ENCODE measurements around the gene KCNMA1.

DNA sequence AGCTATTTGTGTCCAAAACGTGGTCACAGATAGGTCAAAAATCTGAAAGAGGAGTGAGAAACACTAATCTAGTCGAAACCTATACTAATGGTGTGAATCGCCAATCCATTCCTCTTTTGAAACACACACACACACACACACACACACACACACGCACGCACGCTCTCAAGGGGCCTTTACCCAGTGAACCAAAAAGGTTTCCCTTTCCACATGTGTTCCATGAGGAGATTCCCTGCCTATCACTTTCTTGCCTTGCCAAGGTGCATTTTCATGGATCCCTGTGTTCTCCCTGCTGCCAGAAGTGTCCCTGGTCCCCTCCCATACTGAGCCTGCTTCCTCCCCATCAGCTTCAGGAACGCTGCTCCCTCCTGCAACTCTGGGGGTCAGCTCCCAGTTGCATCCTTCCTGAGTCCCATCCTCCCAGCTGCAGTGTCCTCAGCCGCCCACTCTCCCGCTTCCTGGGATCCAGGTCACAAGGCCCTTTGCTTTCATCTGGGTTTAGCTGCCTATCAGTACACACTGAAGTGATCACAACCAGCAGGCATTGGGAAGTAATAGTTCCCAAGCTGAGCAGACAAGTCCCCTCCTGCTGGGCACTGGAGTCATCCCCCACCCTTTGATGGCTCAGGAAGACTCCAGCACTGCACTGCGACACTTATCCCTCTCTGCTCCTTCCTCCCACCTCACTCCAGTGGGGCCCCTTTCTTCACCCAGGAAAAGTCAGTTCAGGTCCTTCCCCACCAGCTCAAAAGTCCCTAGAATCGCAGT is 49.2 kb upstream of the KCNMA1 start:
- no peak for TF ChIP-seq EZH2phosphoT487 (IDR thresholded peaks at IDR 0.05; ENCODE audit: borderline replicate concordance, low read depth)
- no peak for TF ChIP-seq REST (IDR thresholded peaks at IDR 0.05; ENCODE audit: low read depth, low read length)
- TF ChIP-seq FOXJ3 (CRISPR knock-in tag; IDR thresholded peaks at IDR 0.05): no peak
- TF ChIP-seq, protein P1, sequence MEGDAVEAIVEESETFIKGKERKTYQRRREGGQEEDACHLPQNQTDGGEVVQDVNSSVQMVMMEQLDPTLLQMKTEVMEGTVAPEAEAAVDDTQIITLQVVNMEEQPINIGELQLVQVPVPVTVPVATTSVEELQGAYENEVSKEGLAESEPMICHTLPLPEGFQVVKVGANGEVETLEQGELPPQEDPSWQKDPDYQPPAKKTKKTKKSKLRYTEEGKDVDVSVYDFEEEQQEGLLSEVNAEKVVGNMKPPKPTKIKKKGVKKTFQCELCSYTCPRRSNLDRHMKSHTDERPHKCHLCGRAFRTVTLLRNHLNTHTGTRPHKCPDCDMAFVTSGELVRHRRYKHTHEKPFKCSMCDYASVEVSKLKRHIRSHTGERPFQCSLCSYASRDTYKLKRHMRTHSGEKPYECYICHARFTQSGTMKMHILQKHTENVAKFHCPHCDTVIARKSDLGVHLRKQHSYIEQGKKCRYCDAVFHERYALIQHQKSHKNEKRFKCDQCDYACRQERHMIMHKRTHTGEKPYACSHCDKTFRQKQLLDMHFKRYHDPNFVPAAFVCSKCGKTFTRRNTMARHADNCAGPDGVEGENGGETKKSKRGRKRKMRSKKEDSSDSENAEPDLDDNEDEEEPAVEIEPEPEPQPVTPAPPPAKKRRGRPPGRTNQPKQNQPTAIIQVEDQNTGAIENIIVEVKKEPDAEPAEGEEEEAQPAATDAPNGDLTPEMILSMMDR (IDR thresholded peaks at IDR 0.05): no peak
- TF ChIP-seq YY1 (IDR thresholded peaks at IDR 0.05; ENCODE audit: low read depth): no peak
- TF ChIP-seq RAD21 (IDR thresholded peaks at IDR 0.05; ENCODE audit: low read length): no peak
- TF ChIP-seq POLR2AphosphoS5 (IDR thresholded peaks at IDR 0.05; ENCODE audit: low read depth, low read length): no peak
- no peak for TF ChIP-seq MXI1 (IDR thresholded peaks at IDR 0.05; ENCODE audit: low read depth, low read length)
- TF ChIP-seq, protein P2, sequence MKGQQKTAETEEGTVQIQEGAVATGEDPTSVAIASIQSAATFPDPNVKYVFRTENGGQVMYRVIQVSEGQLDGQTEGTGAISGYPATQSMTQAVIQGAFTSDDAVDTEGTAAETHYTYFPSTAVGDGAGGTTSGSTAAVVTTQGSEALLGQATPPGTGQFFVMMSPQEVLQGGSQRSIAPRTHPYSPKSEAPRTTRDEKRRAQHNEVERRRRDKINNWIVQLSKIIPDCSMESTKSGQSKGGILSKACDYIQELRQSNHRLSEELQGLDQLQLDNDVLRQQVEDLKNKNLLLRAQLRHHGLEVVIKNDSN (IDR thresholded peaks at IDR 0.05; ENCODE audit: borderline replicate concordance, low read depth): no peak
- no peak for TF ChIP-seq TEAD4 (IDR thresholded peaks at IDR 0.05; ENCODE audit: borderline replicate concordance, insufficient read depth)
- no peak for TF ChIP-seq JUND (IDR thresholded peaks at IDR 0.05)
- no peak for TF ChIP-seq GABPA (IDR thresholded peaks at IDR 0.05; ENCODE audit: low read depth)

Data from SK-N-SH (cell line).